CD4-positive, alpha-beta T cell treated with Interleukin-4 for 4 hours (primary cell): ENCODE results near the gene RHOBTB1.
"Not testable (repeated sequence)": the region's sequence is repeated elsewhere in the genome, so short reads cannot be mapped to it uniquely, and the experiment has no call there.

Source experiments
- DNase-seq: peaks from one replicate; pipeline ENCODE4 v3.0.0-alpha.2; 2020

Gene RHOBTB1

DNA sequence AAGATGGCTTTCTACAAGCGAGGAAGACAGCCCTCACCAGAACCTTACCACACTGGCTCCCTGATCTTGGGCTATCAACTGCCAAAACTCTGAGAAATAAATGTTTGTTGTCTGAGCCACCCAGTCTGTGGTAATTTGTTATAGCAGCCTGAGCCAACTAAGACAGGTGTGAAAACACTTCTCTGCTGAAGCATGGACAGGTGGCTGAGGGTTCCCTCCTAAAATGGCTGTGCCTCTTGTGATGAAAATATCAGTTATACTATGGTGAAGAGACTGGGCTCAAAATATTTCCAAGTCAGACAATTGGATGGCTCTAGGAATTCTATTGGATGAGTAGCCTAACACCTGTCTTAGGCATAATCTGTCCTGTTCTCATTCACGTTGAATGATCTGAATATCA lies 87.6 kb downstream of the RHOBTB1 start:
- no peak for DNase-seq

DNA sequence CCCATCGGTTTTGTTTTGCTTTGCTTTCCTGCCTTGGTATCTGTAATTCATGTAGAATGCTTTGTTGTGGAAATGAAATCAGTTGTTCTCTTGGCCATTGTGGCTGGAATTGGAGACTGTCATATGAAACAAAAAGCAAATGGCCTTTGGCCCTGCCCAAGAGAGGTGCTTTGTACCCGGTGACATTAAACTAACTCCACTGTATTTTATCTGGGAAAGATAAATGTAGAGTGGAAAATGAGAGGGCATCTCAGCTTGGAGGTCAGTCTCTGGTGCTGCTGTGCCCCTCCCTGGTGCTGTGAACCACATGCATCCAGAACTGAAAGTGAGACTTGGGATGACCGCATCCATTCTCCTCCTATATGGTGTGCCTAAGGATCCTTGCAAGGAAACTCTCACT lies 90.3 kb downstream of the RHOBTB1 start:
- no peak for DNase-seq

DNA sequence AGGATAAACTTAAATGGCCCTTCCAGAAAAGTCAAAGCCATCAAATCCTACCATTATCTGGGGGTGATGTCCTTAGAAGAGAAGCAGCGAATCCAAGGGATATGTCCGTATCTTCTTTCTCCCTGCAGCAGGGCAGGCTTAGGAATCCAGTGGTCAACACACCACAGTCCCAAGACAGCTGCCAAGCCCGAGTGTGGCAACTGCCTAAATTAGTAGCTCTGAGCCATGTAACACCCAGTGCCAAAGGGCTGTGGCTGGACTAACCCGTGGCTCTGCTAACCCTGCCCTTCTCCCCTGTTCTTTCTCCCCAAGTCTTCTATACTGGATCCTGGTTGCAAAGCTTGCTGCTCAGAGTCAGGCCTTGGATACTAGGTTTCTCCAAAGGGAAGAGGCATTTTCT lies 90.9 kb downstream of the RHOBTB1 start:
- DNase-seq: no peak

DNA sequence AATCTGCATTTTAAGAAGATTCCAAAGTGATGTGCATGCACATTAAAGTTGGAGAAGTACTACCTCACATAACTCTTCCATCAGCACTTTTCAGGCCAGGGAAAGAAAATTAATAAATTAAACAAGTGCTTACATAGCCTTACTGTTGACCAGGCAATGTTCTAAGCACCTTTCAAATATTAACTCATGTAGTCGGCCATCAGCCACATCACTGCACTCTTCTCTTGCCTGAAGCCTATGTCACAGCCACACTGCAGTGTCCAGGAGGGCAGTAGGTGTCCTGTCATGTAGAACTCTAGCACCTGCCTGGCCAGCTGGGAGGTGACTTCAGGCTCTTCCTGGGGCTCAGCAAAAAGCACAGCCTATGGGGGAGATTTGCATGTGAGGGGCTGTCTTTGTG lies 94.2 kb downstream of the RHOBTB1 start:
- no peak for DNase-seq

DNA sequence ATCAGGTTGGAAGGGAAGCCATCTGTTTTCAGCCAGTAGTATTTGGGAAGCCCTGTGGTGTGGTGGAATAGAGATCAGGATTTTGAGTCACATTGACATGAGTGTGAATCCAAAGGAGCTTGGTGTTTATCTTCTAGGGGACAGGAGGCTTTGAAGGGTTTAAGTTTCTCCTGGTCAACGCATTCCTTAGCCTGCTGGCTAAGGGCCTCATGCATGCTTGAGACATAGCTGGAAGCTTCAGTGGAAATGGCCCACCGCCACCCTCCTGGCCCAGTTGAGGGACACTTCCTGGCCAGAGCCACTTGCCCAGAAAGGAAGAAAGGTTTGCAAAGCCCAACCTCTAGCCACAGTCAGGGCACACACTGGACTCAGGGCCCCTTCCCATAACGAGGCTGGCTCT lies 94.8 kb downstream of the RHOBTB1 start:
- no peak for DNase-seq

DNA sequence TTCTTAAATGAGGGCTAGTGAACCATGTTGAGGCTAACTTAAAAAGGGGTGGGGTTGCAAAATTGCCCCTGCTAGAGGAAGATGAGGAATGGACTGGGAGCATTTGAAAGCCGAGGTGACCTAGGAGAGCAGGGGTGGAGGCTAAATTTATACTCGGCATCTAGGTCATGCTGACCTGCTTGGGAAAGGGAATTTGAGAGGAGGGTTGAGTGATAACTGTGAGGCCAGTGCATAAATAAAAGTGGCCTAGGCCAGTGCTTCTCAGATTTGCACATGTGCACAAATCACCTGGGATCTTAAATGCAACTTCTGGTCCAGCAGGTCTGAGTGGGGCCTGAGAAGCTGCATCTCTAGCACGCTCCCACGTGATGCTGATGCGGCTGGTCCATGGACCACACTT lies 95.3 kb downstream of the RHOBTB1 start:
- no peak for DNase-seq

DNA sequence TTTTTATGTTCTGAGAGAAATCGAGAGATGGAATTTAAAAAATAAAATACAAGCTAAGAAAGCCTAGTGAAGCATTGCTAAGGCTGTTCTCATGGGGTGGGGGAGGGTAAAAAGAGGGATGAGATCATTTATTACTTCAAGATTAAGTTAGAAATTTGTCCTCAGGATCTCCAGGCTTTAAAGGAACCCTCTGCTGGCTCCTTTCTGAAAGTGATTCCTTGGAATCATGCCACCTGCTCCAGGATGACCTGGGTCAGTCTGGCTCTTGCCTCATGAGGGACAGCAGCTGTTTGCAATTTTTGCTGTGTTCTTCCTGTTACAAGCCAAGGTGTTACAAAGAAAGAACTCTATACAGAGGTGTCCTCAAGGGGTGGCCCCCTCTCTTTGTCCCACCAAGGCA lies 95.9 kb downstream of the RHOBTB1 start:
- no peak for DNase-seq

DNA sequence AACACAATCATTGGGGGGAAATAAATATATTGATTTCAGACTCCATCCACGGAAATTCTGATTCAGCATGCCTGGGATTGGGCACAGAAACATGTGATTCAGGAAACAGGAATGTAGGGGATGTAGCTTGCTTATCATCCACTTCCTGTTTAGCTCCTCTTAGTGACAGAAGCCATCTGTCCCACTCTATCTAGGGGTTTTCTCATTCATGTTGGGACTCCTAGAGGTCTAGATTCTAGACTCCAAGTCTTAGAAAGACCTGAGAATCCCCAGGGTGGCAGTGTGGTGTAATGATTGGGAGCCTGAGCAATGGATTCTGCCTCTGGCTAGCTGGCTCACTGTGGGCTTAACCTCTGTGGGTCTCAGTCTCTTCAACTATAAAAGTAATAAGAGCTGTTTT lies 97.8 kb downstream of the RHOBTB1 start:
- no peak for DNase-seq

DNA sequence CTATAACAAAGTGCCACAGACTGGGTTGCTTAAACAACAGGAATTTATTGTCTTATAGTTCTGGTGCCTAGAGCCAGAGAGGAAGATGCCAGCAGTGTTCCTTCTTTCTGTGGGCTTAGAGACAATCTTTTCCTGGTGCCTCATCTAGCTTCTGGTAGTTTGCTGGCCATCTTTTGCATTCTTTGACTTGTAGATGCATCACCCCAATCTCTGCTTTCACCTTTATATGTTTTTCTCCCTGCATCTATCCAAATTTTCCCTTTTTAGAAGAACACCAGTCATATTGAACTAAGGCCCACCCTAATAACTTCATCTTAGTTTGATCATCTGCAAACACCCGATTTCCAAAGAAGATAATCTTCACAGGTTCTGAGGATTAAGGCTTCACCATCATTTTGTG lies 98.9 kb downstream of the RHOBTB1 start:
- DNase-seq: no peak

DNA sequence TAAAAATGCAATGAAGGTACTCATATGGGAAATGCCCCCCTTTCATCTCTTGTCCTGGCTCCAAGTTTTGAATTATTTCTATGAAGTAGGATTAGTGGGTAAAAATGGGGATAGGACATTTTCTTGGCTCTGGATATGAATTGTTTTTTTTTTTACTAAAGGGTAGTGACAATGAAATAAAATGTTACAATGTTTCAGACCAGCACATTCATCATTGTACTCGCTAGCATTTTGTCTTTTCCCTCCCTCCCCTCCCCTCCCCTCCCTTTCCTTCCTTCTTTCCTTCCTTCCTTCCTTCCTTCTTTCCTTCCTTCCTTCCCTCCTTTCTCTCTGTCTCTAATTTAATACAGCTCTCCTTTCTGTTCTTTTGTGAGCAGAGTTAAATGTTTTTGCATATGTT lies 101.3 kb downstream of the RHOBTB1 start:
- no peak for DNase-seq

DNA sequence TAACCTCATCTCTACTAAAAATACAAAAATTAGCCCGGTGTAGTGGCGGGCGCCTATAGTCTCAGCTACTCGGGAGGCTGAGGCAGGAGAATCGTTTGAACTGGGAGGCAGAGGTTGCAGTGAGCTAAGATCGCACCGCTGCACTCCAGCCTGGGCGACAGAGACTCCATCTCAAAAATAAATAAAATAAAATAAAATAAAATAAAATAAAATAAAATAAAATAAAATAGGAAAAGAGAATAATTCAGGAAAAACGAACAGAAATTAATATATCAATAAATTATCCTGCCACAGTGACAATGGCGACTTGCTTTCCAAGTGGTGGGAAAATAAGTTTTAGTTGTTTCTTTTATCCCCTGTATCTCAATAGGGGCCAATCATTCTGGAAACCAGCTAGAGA lies 102.8 kb downstream of the RHOBTB1 start:
- DNase-seq: not testable (repeated sequence)

DNA sequence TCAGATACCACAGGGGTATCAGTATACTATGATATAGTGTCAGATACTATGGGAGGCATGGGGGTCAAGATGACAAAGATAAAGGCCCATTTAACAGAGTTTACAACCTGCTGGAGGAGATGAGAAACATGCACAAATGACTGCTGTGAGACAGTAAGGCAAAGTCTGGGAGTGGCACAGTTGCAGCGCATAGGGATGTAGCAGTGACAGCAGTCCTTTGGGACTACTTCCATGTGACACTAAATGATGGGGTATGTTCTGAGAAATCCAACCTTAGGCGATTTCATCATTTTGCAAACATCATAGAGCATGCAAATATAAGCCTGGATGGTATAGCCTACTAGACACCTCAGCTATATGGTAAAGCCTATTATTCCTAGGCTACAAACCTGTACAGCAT lies 108.9 kb downstream of the RHOBTB1 start:
- no peak for DNase-seq

DNA sequence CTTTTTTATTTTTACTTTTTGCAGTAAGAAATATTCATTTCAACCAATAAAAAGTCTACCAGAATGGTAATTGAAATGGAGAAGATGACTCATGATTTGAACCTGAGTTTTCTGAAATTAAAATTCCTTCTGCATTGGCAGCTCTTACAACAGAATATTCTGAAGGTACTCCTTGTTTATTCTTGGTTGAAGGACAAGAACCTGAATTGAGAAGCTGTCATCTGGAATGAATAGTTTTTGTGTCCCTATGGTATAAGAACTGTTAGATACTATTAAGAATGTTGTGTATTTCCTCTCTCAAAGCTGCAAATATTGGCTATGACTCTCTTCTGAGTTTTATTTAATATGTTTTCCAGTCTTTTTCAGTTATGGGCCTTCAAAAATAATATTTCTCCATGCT lies 109.6 kb downstream of the RHOBTB1 start:
- no peak for DNase-seq

DNA sequence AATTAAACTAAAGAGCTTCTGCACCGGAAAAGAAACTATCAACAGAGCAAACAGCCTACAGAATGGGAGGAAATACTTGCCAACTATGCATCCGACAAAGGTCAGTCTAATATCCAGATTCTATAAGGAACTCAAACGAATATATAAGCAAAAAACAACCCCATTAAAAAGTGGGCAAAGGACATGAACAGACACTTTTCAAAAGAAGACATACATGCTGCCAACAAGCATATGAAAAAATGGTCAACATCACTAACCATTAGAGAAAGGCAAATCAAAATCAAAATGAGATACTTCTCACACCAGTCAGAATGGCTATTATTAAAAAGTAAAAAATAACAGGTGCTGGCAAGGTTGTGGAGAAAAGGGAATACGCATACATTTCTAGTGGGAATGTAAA lies 111.8 kb downstream of the RHOBTB1 start:
- DNase-seq: not testable (repeated sequence)

DNA sequence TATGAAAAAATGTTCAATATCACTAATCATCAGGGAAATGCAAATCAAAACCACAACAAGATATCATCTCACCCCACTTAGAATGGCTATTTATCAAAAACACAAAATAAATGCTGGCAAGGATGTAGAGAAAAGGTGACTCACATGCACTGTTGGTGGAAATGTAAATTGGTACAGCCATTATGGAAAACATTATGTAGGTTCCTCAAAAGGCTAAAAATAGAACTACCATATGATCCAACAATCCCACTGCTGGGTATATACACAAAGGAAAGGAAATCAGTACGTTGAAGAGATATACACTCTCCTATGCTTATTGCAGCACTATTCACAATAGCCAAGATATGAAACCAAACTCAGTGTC lies 115.5 kb downstream of the RHOBTB1 start:
- DNase-seq: no peak

DNA sequence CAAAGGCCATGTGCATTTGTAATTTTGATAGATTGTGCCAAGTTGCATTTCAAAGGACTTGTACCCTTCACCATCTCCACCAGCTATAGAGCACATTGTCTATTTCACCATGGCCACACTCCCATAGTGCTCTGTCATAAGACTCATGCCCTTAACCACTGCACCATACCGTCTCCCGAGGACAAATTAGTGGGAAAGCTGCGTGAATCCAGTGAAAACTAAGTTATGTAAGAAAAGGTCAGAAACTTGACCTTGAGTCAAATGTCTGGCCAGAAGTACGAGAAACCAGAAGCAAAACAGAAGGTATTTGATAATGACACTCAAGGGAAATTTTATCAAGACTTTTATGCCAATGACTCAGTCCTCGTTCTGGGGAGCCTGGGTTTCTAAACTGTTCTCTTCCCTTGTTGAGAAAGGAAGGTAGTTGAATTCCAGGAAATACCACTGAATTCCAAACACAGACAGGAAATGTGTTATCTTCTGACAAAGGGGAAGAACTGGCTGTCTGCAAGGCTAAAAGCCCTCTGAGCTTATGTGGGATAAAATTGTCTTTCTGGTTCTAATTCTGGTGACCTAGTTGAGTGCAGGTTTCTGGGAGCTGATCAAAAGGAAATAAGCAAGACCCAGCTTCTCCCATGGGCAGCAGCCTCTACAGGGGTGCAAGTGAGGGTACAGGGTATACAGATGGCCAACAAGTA lies 116.0 kb downstream of the RHOBTB1 start:
- DNase-seq: no peak

DNA sequence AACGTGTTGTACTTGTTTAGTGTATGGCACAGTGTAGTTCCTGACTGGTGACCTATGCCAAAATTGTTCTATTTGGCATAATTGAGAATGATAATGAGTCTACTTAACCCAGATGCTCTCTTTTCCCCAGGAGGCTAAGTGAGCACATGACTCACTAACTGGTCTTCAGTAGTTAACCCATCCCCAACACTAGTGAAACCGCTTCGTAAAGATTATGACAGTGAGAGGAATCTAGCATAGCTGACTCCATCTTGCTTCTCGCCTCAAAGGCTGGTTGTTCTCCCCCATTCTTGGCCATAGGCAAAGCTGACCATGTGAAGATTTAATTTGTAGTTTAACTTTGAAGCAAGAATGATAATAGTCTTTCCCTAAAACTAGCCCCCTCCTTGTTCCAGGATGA lies 118.5 kb downstream of the RHOBTB1 start:
- no peak for DNase-seq

DNA sequence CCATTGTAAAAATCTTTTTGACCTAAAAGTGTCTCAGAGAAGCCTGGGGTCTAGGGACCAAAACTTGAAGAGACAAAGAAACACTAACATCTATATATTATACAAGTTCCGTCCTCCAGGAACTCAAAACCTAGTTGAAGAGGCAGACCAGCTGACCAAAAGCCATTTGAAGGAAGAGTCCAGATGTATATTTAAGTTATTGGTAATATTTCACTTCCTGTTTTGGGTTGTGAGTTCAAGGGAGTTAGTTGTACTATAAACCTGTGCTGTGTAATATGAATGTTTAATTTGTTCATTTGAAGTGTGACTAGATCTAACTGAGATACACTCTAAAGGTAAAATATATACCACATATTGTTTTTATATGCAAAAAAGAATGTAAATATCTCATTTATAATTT lies 120.7 kb downstream of the RHOBTB1 start:
- DNase-seq: no peak

DNA sequence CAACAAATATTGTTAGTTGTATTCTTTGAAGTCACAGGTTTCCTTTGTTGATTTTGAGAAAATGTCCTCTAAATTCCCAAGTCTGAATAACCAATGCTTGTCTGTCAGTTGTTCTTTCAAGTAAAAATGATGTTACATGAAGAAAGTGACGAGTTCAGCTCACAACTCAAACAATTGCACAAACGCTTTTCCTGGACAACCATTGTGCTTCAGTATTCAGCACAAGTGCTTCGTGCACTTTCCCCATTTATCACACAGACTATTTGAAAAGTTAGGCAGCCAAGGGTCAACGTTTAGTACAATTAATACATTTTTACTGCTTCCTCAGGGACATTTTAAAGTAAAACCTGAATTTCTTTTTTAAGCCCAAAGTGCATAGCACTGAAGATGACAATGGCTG lies 121.2 kb downstream of the RHOBTB1 start:
- no peak for DNase-seq

DNA sequence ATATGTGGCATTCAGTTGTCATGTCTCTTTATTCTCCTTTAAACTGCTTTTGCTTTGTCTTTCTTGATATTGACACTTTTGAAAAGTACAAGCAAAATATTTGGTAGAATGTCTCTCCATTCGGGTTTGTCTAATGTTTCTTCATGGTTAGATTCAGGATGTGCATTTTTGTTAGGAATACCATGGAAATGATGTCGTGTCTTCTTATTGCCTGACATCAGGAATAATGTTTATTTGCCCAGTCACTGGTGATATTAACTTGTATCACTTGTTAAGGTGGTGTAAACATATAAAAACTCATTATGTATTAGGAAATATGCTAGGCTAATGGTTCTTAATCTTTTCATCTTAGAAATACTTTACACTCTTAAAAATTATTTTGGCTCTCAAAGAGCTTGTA lies 122.3 kb downstream of the RHOBTB1 start:
- no peak for DNase-seq

DNA sequence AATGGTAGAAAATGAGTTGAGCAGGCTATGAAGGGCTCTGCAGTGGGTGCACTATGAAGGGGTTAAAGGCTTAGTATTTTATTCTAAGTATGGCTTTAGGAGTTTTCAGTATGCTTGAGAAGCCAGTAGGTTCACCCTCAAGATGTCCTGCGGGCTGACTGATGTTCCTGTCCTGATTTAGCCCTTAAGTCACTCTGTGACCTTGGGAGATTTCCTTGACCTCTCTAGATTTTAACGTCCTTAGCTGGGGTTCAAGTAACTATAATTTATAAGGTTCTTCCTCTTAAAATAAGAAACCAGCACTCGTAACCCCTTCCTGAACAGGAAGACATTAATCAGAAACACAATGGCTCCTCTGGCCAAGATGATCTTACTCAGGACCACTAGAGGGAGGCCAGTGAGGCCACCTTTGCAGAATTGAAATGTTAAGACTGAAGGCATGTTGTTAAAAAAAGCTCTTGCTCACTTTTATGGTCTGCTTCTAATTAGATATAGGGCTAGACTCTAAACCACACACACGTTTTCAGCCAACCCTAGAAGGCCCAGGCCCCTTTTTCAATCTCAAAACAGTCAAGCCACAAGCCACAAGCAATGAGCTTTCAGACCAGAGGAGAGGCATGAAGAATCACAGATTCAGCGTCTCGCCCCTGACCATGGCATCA lies 123.8 kb downstream of the RHOBTB1 start:
- DNase-seq: no peak
